ENCODE results near the gene MRPL48. TPM values are rescaled to one million over a fixed set of nuclear protein-coding genes. Genes with fewer than 3 reads are reported as not detected.

Gene MRPL48
- total and polyA plus RNA-seq, 2 donors from 2014 or later, result 27.5 to 79.3 TPM

- no peak for FAIRE-seq
These were observed 23.0 kb downstream of the MRPL48 start for GRCh38 chr11:73810637-73811036.

GRCh38 chr11:73812234-73812633, 24.6 kb downstream of the MRPL48 start:
- TF ChIP-seq CTCF (IDR thresholded peaks at IDR 0.05; ENCODE audit: borderline replicate concordance, extremely low read depth, insufficient read depth), result no peak
- Histone ChIP-seq H3K27ac (ENCODE audit: low read depth in 2 of 2, low read length in 2 of 2) (no peak overlapping the region), H3K4me3 (ENCODE audit: low read length in 3 of 3) (no peak overlapping the region), H3K9ac (ENCODE audit: low read length in 3 of 3) (no peak overlapping the region), H3K4me1 (ENCODE audit: control insufficient read depth in 2 of 3, insufficient read depth in 2 of 3, low read depth in 1 of 3, low read length in 3 of 3) (no peaks in the 10 kb centered on the region), H3K27me3 (ENCODE audit: control insufficient read depth, insufficient read depth, low read length) (no peaks in the 10 kb centered on the region), H3K9me3 (ENCODE audit: control insufficient read depth in 2 of 3, insufficient read depth in 1 of 3, low read length in 3 of 3) (no peaks in the 10 kb centered on the region), H3K36me3 (ENCODE audit: control insufficient read depth in 2 of 3, insufficient read depth in 3 of 3, low read length in 3 of 3) (peaks cover 0 to 2% (median 0%) of the 10 kb centered on the region in 3 donors)
- intact Hi-C loops (cut with DNase I), result no loop called here
- FAIRE-seq (no peak), DNase-seq (no peak)

More at GRCh38 chr11:73810637-73811036, 23.0 kb downstream of the MRPL48 start:
- no peak for TF ChIP-seq CTCF (IDR thresholded peaks at IDR 0.05; ENCODE audit: borderline replicate concordance, extremely low read depth, insufficient read depth)
- intact Hi-C loops (cut with DNase I), result no loop called here
- H3K9me3 ChIP-seq (ENCODE audit: control insufficient read depth in 2 of 3, insufficient read depth in 1 of 3, low read length in 3 of 3), result no peaks in the 10 kb centered on the region
- no peaks in the 10 kb centered on the region for H3K27me3 ChIP-seq (ENCODE audit: control insufficient read depth, insufficient read depth, low read length)
- peaks cover 0 to 6% (median 2%) of the 10 kb centered on the region in 3 donors for H3K36me3 ChIP-seq (ENCODE audit: control insufficient read depth in 2 of 3, insufficient read depth in 3 of 3, low read length in 3 of 3)
- no peak for DNase-seq
- H3K27ac ChIP-seq (ENCODE audit: low read depth in 2 of 2, low read length in 2 of 2), result no peak overlapping the region
- no peaks in the 10 kb centered on the region for H3K4me1 ChIP-seq (ENCODE audit: control insufficient read depth in 2 of 3, insufficient read depth in 2 of 3, low read depth in 1 of 3, low read length in 3 of 3)
- H3K4me3 ChIP-seq (ENCODE audit: low read length in 3 of 3), result no peak overlapping the region
- H3K9ac ChIP-seq (ENCODE audit: low read length in 3 of 3), result no peak overlapping the region

- Histone ChIP-seq H3K27me3 (ENCODE audit: control insufficient read depth, insufficient read depth, low read length) (no peaks in the 10 kb centered on the region), H3K27ac (ENCODE audit: low read depth in 2 of 2, low read length in 2 of 2) (no peak overlapping the region), H3K4me3 (ENCODE audit: low read length in 3 of 3) (no peak overlapping the region), H3K36me3 (ENCODE audit: control insufficient read depth in 2 of 3, insufficient read depth in 3 of 3, low read length in 3 of 3) (no peaks in the 10 kb centered on the region), H3K4me1 (ENCODE audit: control insufficient read depth in 2 of 3, insufficient read depth in 2 of 3, low read depth in 1 of 3, low read length in 3 of 3) (no peaks in the 10 kb centered on the region), H3K9ac (ENCODE audit: low read length in 3 of 3) (no peak overlapping the region), H3K9me3 (ENCODE audit: control insufficient read depth in 2 of 3, insufficient read depth in 1 of 3, low read length in 3 of 3) (no peaks in the 10 kb centered on the region)
- TF ChIP-seq CTCF (IDR thresholded peaks at IDR 0.05; ENCODE audit: borderline replicate concordance, extremely low read depth, insufficient read depth), result no peak
- DNase-seq, result no peak
- FAIRE-seq, result no peak
- intact Hi-C loops (cut with DNase I), result no loop called here
These were observed 27.1 kb downstream of the MRPL48 start for GRCh38 chr11:73814812-73815211.

- FAIRE-seq (no peak), DNase-seq (no peak)
- H3K9ac ChIP-seq (ENCODE audit: low read length in 3 of 3), result no peak overlapping the region
- no peak overlapping the region for H3K27ac ChIP-seq (ENCODE audit: low read depth in 2 of 2, low read length in 2 of 2)
- intact Hi-C loops (cut with DNase I), result no loop called here
- no peaks in the 10 kb centered on the region for H3K36me3 ChIP-seq (ENCODE audit: control insufficient read depth in 2 of 3, insufficient read depth in 3 of 3, low read length in 3 of 3)
- no peak for TF ChIP-seq CTCF (IDR thresholded peaks at IDR 0.05; ENCODE audit: borderline replicate concordance, extremely low read depth, insufficient read depth)
- H3K9me3 ChIP-seq (ENCODE audit: control insufficient read depth in 2 of 3, insufficient read depth in 1 of 3, low read length in 3 of 3), result no peaks in the 10 kb centered on the region
- H3K4me3 ChIP-seq (ENCODE audit: low read length in 3 of 3), result no peak overlapping the region
- H3K27me3 ChIP-seq (ENCODE audit: control insufficient read depth, insufficient read depth, low read length), result no peaks in the 10 kb centered on the region
- no peaks in the 10 kb centered on the region for H3K4me1 ChIP-seq (ENCODE audit: control insufficient read depth in 2 of 3, insufficient read depth in 2 of 3, low read depth in 1 of 3, low read length in 3 of 3)
These were observed 31.2 kb downstream of the MRPL48 start for GRCh38 chr11:73818846-73819245.
